ENCODE measurements around the gene WFIKKN1.

WFIKKN1 gene

DNA sequence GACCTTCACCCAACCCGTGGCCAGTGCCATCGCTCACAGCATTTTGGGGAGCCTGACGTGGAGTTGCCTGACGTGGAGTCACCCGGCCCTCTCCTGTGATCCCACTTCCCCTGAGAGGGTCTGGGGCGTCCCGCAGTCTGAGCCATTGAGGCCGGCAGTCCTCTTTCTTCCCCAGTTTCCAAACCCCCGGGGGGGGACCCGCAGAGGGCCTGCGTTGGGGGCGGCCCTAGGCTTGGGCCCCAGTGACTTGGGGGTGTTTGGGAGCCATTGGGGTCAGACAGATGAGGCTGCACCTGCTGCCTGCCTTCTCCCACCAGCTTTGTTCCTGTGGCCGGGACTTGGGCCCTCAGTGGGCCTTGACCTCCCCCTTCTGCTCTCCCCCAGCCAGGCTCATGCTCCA is 38.9 kb downstream of the WFIKKN1 start:
- Histone ChIP-seq H3K27ac (ENCODE audit: low read depth, low read length) (no peak overlapping the region), H3K4me3 (ENCODE audit: low read length) (peak overlapping the region; percentile 98; the same call in 1 of the 2 replicates)

DNA sequence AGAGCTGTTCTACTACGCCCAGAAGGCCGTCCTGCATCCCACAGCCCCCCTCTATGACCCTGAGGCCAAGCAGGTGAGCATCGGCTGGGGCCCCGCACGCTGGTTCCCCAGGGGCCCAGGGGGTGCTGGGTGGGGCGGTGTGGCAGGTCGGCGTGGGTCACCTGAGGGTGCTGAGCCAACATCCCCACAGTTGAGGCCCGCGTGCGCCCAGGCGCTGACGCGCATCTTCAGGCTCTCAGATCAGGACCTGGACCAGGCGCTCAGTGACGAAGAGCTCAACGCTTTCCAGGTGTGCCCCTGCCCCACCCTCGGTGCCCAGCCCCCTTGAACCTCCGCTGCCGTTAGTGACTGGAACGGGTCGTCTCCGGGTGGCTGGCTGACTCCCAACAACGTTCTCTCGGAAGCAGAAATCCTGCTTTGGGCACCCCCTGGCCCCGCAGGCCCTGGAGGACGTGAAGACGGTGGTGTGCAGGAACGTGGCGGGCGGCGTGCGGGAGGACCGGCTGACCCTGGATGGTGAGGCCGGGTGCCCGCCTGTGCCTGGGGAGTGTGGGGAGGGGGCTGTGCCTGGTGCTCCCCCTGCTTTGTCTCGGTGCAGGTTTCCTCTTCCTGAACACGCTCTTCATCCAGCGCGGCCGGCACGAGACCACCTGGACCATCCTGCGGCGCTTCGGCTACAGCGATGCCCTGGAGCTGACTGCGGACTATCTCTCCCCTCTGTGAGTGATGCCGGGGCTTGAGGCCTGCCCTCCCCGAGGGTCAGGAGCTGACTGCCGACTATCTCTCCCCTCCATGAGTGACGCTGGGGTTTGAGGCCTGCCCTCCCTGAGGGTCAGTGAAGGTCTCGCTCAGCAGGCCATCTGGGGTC is 39.9 kb downstream of the WFIKKN1 start:
- no peaks in the 10 kb centered on the region for H3K9me2 ChIP-seq (replicated peaks; ENCODE audit: control insufficient read depth, low read length)
- peaks cover 77% of the 10 kb centered on the region for H3K36me3 ChIP-seq (ENCODE audit: control insufficient read depth, low read length)
- no peak overlapping the region for H3K4me3 ChIP-seq (ENCODE audit: low read length)
- peaks cover 5% of the 10 kb centered on the region; the same call in 1 of the 2 replicates for H4K20me1 ChIP-seq (ENCODE audit: control insufficient read depth, insufficient read depth, low read depth, low read length)
- TF ChIP-seq EZH2phosphoT487 (IDR thresholded peaks at IDR 0.05; ENCODE audit: borderline replicate concordance, low read length), result no peak
- TF ChIP-seq, protein P1, sequence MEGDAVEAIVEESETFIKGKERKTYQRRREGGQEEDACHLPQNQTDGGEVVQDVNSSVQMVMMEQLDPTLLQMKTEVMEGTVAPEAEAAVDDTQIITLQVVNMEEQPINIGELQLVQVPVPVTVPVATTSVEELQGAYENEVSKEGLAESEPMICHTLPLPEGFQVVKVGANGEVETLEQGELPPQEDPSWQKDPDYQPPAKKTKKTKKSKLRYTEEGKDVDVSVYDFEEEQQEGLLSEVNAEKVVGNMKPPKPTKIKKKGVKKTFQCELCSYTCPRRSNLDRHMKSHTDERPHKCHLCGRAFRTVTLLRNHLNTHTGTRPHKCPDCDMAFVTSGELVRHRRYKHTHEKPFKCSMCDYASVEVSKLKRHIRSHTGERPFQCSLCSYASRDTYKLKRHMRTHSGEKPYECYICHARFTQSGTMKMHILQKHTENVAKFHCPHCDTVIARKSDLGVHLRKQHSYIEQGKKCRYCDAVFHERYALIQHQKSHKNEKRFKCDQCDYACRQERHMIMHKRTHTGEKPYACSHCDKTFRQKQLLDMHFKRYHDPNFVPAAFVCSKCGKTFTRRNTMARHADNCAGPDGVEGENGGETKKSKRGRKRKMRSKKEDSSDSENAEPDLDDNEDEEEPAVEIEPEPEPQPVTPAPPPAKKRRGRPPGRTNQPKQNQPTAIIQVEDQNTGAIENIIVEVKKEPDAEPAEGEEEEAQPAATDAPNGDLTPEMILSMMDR (IDR thresholded peaks at IDR 0.05; ENCODE audit: low read depth, low read length, poor library complexity, severe bottlenecking), result no peak
- peaks cover 21% of the 10 kb centered on the region for H3K4me1 ChIP-seq (ENCODE audit: control insufficient read depth, low read length)
- no peaks in the 10 kb centered on the region for H3K9me3 ChIP-seq (ENCODE audit: control insufficient read depth, insufficient read depth, low read length)
- no peak overlapping the region for H3K27ac ChIP-seq (ENCODE audit: low read depth, low read length)
- peaks cover 25% of the 10 kb centered on the region for H3K79me2 ChIP-seq (ENCODE audit: control insufficient read depth, low read length)
- H3K4me2 ChIP-seq (ENCODE audit: low read length), result no peak overlapping the region
- peaks cover 3% of the 10 kb centered on the region; the same call in 1 of the 2 replicates for H3K27me3 ChIP-seq (ENCODE audit: control insufficient read depth, low read length)
- 0 out of 2 replicates have a peak, but pooled peaks cover 2% of the 10 kb centered on the region for H3F3A ChIP-seq (ENCODE audit: control insufficient read depth, insufficient read depth)

More for the DNA sequence above, 38.9 kb downstream of the WFIKKN1 start:
- H3K9me3 ChIP-seq (ENCODE audit: control insufficient read depth, insufficient read depth, low read length), result no peaks in the 10 kb centered on the region
- peaks cover 25% of the 10 kb centered on the region for H3K79me2 ChIP-seq (ENCODE audit: control insufficient read depth, low read length)
- 0 out of 2 replicates have a peak, but pooled peaks cover 2% of the 10 kb centered on the region for H3F3A ChIP-seq (ENCODE audit: control insufficient read depth, insufficient read depth)
- H3K4me1 ChIP-seq (ENCODE audit: control insufficient read depth, low read length), result peaks cover 14% of the 10 kb centered on the region
- peaks cover 77% of the 10 kb centered on the region for H3K36me3 ChIP-seq (ENCODE audit: control insufficient read depth, low read length)
- peak overlapping the region; percentile 97 for H3K4me2 ChIP-seq (ENCODE audit: low read length)
- H3K9me2 ChIP-seq (replicated peaks; ENCODE audit: control insufficient read depth, low read length), result no peaks in the 10 kb centered on the region
- TF ChIP-seq, protein P1 (IDR thresholded peaks at IDR 0.05; ENCODE audit: low read depth, low read length, poor library complexity, severe bottlenecking), result no peak
- no peaks in the 10 kb centered on the region for H3K27me3 ChIP-seq (ENCODE audit: control insufficient read depth, low read length)
- peaks cover 5% of the 10 kb centered on the region; the same call in 1 of the 2 replicates for H4K20me1 ChIP-seq (ENCODE audit: control insufficient read depth, insufficient read depth, low read depth, low read length)

DNA sequence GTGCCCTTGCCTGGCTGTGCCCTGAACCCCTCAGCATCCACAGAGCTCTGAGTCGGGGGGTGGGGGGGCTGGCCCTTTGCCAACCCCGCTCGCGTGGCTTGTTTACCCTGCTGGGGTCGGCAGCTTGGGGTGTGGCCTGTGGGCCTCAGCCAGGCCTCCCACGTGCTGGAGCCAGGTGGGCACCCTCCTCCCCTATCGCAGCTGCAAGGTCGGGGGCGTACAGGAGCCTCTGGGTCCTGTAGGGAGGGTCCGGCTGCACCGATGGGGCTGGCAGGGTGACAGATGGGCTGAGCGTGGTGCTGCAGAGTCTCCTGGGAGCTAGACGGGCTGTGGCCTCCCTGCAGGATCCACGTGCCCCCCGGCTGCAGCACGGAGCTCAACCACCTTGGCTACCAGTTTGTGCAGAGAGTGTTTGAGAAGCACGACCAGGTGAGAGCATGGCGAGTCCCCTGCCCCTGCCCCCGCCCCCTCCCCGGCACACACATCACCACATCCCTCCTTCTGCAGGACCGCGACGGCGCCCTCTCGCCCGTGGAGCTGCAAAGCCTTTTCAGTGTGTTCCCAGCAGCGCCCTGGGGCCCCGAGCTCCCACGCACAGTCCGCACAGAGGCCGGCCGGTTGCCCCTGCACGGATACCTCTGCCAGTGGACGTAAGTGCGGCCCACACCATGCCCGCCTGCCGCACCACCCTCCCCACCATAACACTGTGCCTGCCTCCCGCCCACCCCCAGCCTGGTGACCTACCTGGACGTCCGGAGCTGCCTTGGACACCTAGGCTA is 40.8 kb downstream of the WFIKKN1 start:
- TF ChIP-seq EZH2phosphoT487 (IDR thresholded peaks at IDR 0.05; ENCODE audit: borderline replicate concordance, low read length), result no peak
- TF ChIP-seq, protein P1 (IDR thresholded peaks at IDR 0.05; ENCODE audit: low read depth, low read length, poor library complexity, severe bottlenecking), result no peak
- Histone ChIP-seq H3K27ac (ENCODE audit: low read depth, low read length) (no peak overlapping the region), H3K4me2 (ENCODE audit: low read length) (no peak overlapping the region), H4K20me1 (ENCODE audit: control insufficient read depth, insufficient read depth, low read depth, low read length) (peaks cover 5% of the 10 kb centered on the region; the same call in 1 of the 2 replicates), H3K4me3 (ENCODE audit: low read length) (no peak overlapping the region), H3F3A (ENCODE audit: control insufficient read depth, insufficient read depth) (0 out of 2 replicates have a peak, but pooled peaks cover 2% of the 10 kb centered on the region), H3K36me3 (ENCODE audit: control insufficient read depth, low read length) (peaks cover 71% of the 10 kb centered on the region), H3K79me2 (ENCODE audit: control insufficient read depth, low read length) (peaks cover 25% of the 10 kb centered on the region), H3K27me3 (ENCODE audit: control insufficient read depth, low read length) (peaks cover 3% of the 10 kb centered on the region; the same call in 1 of the 2 replicates), H3K9me3 (ENCODE audit: control insufficient read depth, insufficient read depth, low read length) (no peaks in the 10 kb centered on the region), H3K9me2 (replicated peaks; ENCODE audit: control insufficient read depth, low read length) (no peaks in the 10 kb centered on the region), H3K4me1 (ENCODE audit: control insufficient read depth, low read length) (peaks cover 21% of the 10 kb centered on the region)
